GM19023 (cell line): ENCODE measurements around the gene SLAMF1.
"Not testable (repeated sequence)": the region's sequence is repeated elsewhere in the genome, so short reads cannot be mapped to it uniquely, and the experiment has no call there.

ENCODE experiments used
- ATAC-seq: cut with Tn5 transposase; IDR thresholded peaks from one replicate; pipeline ENCODE4 v1.9.1; 2021; ENCODE audit warnings: mild to moderate bottlenecking, moderate library complexity; ENCODE audit not compliant: unreplicated experiment

SLAMF1 gene

GRCh38 chr1:160567858-160568682, 78.8 kb downstream of the SLAMF1 start:
- ATAC-seq = no peak

- ATAC-seq = no peak
Measured at GRCh38 chr1:160567341-160567740, 79.5 kb downstream of the SLAMF1 start.

- ATAC-seq = no peak
Measured at GRCh38 chr1:160565564-160565963, 81.3 kb downstream of the SLAMF1 start.

- not testable (repeated sequence) for ATAC-seq
Measured at GRCh38 chr1:160563230-160563629, 83.6 kb downstream of the SLAMF1 start.

- ATAC-seq = not testable (repeated sequence)
Measured at GRCh38 chr1:160562745-160563144, 84.1 kb downstream of the SLAMF1 start.

- no peak for ATAC-seq
Measured at GRCh38 chr1:160560806-160561205, 86.0 kb downstream of the SLAMF1 start.

GRCh38 chr1:160560045-160560705, 86.7 kb downstream of the SLAMF1 start:
- ATAC-seq = no peak

GRCh38 chr1:160559437-160559836, 87.4 kb downstream of the SLAMF1 start:
- not testable (repeated sequence) for ATAC-seq

- ATAC-seq = no peak
Measured at GRCh38 chr1:160558660-160559380, 88.0 kb downstream of the SLAMF1 start.
